NT2/D1 (cell line): ENCODE results near the gene USH1C.

ENCODE experiments used
- DNase-seq: peaks from one replicate; pipeline ENCODE4 v3.0.0-alpha.2; 2011; ENCODE audit warnings: low read depth, low spot score
- H3K27me3 ChIP-seq: 2 replicates; pipeline ENCODE4 v1.6.0; 2011; ENCODE audit warnings: mild to moderate bottlenecking; ENCODE audit not compliant: insufficient read length, insufficient read depth
- H3K36me3 ChIP-seq: 2 replicates; pipeline ENCODE4 v1.6.1; 2011; ENCODE audit warnings: mild to moderate bottlenecking, low read length, mixed read lengths; ENCODE audit not compliant: insufficient read depth, insufficient read length
- H3K4me1 ChIP-seq: 2 replicates; pipeline ENCODE4 v1.5.1; 2011; ENCODE audit not compliant: insufficient read depth, insufficient read length
- H3K4me3 ChIP-seq: 2 replicates; pipeline ENCODE4 v1.5.1; 2011; ENCODE audit warnings: low read depth; ENCODE audit not compliant: insufficient read length
- H3K9ac ChIP-seq: 2 replicates; pipeline ENCODE4 v1.6.0; 2011; ENCODE audit warnings: low read depth; ENCODE audit not compliant: insufficient read length
- H3K9me3 ChIP-seq: 2 replicates; pipeline ENCODE4 v1.5.1; 2011; ENCODE audit warnings: mild to moderate bottlenecking, low read length; ENCODE audit not compliant: insufficient read depth
- SUZ12 ChIP-seq: IDR thresholded peaks from 2 replicates; pipeline ENCODE4 v1.6.1; 2011; ENCODE audit not compliant: insufficient read length, insufficient read depth; ENCODE audit errors: extremely low read depth
- YY1 ChIP-seq: IDR thresholded peaks from 2 replicates; pipeline ENCODE4 v1.6.1; 2011; ENCODE audit not compliant: insufficient read length, insufficient read depth
- ZNF274 ChIP-seq: IDR thresholded peaks from 2 replicates; pipeline ENCODE4 v1.6.1; 2011; ENCODE audit warnings: mild to moderate bottlenecking, low read depth, low read length

Gene USH1C

DNA sequence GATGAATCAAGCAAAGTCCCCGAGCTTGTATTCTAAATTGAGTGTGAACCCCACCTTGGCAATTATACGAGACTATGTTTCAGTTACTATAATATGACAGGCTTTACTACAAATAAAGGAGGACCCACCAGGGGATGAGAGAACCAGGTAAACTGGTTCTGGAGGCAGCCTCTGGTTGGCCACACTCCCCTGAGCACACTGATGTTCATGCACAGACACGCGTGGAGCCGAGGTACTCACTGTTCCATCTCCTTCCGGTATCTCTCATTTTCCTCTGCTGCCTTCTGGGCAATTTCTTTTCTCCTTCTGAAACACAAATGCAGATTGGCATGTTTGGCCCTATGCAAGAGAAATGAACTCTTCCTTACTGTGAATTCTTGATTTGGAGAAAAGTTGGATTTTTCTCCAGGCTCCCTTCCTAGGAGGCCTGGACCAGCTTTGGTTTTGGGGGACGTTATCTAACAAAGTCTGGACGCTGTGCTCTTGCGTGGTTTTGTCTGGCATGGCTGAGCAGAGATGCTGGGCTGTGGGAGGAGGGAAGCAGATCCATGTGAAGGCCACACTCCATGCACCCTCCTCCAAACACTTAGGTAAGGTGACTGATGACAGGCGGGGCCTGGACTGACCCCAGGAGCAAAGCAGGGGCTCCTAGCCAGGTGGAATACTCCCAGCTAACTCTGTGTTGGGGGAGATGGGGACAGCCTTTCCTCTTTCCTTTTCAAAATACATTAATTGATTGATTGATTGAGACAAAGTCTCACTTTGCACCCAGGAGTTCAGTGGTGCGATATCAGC lies 22.9 kb downstream of the USH1C start:
- H3K27me3 ChIP-seq: no peaks in the 10 kb centered on the region
- TF ChIP-seq ZNF274 (no peak), YY1 (no peak), SUZ12 (no peak)
- H3K9ac ChIP-seq: no peak overlapping the region
- H3K4me3 ChIP-seq: no peak overlapping the region
- H3K9me3 ChIP-seq: no peaks in the 10 kb centered on the region
- no peak for DNase-seq
- no peaks in the 10 kb centered on the region for H3K36me3 ChIP-seq
- H3K4me1 ChIP-seq: no peaks in the 10 kb centered on the region

DNA sequence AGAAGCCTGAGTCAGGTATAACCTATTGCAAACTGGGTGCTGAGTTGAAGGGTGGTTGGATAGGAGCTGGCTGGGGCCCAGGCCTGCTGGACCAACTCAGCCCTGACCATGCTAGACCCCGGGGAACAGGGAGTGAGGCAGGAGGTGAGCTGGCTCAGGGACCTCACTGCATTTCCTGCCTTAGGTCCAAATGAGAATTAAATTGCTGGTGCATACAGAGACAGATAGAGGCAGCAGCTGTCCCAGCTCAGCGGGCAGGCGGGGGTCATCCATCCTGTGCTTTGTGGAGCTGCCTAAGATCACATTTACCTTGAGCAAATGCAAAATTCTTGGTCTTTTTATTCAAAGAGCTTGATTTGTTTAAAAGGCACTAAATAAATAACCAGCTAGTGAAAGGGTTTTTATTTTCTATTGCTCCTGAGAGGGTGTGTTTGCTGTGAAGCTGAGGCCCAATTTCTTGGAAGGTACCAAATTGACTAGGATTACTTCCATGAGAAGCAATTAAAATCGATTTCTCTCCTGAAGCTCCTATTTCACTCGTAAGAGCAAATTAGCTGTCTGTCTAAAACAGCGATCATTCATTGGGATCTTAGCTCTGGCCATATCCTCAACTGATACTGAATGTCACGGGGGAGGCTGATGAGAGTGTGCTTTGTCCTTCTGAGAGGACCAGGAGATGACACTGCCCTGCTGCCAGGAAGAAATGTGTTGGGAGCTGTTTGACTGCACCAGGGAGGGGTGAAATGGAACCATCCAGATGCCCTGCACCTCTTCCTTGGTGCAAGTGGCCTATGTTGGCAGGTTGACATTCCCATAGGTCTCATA lies 24.9 kb downstream of the USH1C start:
- no peak for DNase-seq
- H3K9me3 ChIP-seq: no peaks in the 10 kb centered on the region
- H3K27me3 ChIP-seq: no peaks in the 10 kb centered on the region
- H3K9ac ChIP-seq: no peak overlapping the region
- TF ChIP-seq ZNF274: no peak
- no peak for TF ChIP-seq SUZ12
- H3K4me3 ChIP-seq: no peak overlapping the region
- no peaks in the 10 kb centered on the region for H3K36me3 ChIP-seq
- no peaks in the 10 kb centered on the region for H3K4me1 ChIP-seq

DNA sequence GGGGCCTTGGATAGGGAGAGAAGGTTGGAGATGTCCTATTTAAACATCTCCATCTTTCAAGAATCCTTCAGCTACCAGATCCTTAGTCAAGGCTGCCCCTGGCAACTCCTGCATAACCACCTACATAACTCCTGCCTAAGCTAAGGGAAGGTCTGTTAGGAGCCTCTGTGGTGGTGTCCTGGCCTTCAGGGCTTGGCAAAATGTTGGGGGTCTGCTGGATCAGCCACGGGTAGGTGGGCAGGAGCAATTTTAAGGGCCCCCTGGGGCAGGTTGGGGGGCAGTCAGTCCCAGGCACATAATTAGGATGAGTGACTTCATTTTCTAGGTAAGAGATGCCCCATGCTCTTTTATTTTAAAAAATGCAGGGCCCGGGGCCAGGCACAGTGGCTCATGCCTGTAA lies 25.9 kb downstream of the USH1C start:
- TF ChIP-seq ZNF274: no peak
- no peak for TF ChIP-seq SUZ12
- TF ChIP-seq YY1: no peak
- no peaks in the 10 kb centered on the region for H3K9me3 ChIP-seq
- no peak overlapping the region for H3K4me3 ChIP-seq
- DNase-seq: no peak
- H3K9ac ChIP-seq: no peak overlapping the region
- no peaks in the 10 kb centered on the region for H3K27me3 ChIP-seq
- H3K4me1 ChIP-seq: no peaks in the 10 kb centered on the region
- H3K36me3 ChIP-seq: no peaks in the 10 kb centered on the region

GRCh38 chr11:17517186-17517585 lies 27.0 kb downstream of the USH1C start:
- Histone ChIP-seq H3K36me3 (no peaks in the 10 kb centered on the region), H3K4me3 (no peak overlapping the region), H3K27me3 (no peaks in the 10 kb centered on the region), H3K9ac (no peak overlapping the region), H3K4me1 (no peaks in the 10 kb centered on the region), H3K9me3 (no peaks in the 10 kb centered on the region)
- no peak for TF ChIP-seq YY1
- TF ChIP-seq ZNF274: no peak
- no peak for TF ChIP-seq SUZ12
- no peak for DNase-seq

DNA sequence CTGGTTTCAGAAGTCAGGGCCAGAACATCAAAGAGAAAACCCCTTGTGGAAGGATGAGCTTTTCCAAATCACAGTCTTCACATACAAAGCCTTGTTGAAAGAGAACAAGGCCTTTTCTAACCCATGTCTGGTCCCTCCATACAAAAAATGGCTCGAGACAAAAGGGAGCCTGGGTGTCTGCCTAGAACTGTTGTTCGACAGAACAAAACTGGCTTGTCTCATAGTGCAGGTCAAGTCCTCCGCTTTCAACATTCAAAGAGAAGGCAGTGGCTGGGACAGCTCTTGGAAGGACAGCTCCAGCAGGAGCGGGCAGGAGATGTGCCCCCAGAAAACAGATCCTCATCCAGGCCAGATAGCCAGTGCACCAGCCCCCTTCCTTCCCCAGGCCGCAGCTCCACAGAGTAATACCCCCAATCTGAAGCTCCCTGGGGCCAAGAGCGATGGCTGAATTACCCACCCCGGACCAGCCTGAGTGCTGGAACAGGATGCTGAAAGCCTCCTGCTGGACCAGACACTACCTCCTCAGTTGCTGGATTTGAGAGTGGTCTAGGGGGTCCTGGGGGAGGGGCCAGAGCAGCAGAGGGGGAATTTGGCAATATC lies 27.6 kb downstream of the USH1C start:
- H3K4me3 ChIP-seq: no peak overlapping the region
- no peak for DNase-seq
- no peaks in the 10 kb centered on the region for H3K27me3 ChIP-seq
- TF ChIP-seq ZNF274 (no peak), SUZ12 (no peak), YY1 (no peak)
- no peaks in the 10 kb centered on the region for H3K36me3 ChIP-seq
- H3K4me1 ChIP-seq: no peaks in the 10 kb centered on the region
- no peak overlapping the region for H3K9ac ChIP-seq
- H3K9me3 ChIP-seq: no peaks in the 10 kb centered on the region

- no peak for TF ChIP-seq ZNF274
- TF ChIP-seq SUZ12: no peak
- no peak for TF ChIP-seq YY1
- no peak overlapping the region for H3K4me3 ChIP-seq
- H3K36me3 ChIP-seq: no peaks in the 10 kb centered on the region
- no peak for DNase-seq
- no peaks in the 10 kb centered on the region for H3K9me3 ChIP-seq
- no peaks in the 10 kb centered on the region for H3K4me1 ChIP-seq
- no peaks in the 10 kb centered on the region for H3K27me3 ChIP-seq
- H3K9ac ChIP-seq: no peak overlapping the region
Measured at GRCh38 chr11:17515443-17516176, 28.6 kb downstream of the USH1C start.

GRCh38 chr11:17514476-17514875 lies 29.7 kb downstream of the USH1C start:
- Histone ChIP-seq H3K9ac (no peak overlapping the region), H3K4me3 (no peak overlapping the region), H3K9me3 (no peaks in the 10 kb centered on the region), H3K36me3 (no peaks in the 10 kb centered on the region), H3K27me3 (no peaks in the 10 kb centered on the region), H3K4me1 (no peaks in the 10 kb centered on the region)
- TF ChIP-seq ZNF274: no peak
- TF ChIP-seq YY1: no peak
- no peak for TF ChIP-seq SUZ12
- DNase-seq: no peak
